OCI-M2 (cell line): ENCODE data around the gene MBOAT7.
A peak's percentile ranks its signal among the peaks of the same experiment; 100 is the strongest.

Experiments
- DNase-seq: peaks from one replicate; lab custom pipeline; 2025; ENCODE audit not compliant: unreplicated experiment; lab: John Stamatoyannopoulos, UW

Gene MBOAT7

GRCh38 chr19:54147676-54148075 is 41.7 kb downstream of the MBOAT7 start:
- no peak for DNase-seq

- DNase-seq = no peak
These were observed 43.7 kb downstream of the MBOAT7 start for GRCh38 chr19:54145541-54146158.

GRCh38 chr19:54142166-54142780 is 47.1 kb downstream of the MBOAT7 start:
- no peak for DNase-seq

- no peak for DNase-seq
These were observed 48.0 kb downstream of the MBOAT7 start for GRCh38 chr19:54141356-54141755.

GRCh38 chr19:54138489-54139256 is 50.7 kb downstream of the MBOAT7 start:
- no peak for DNase-seq

GRCh38 chr19:54137699-54138488 is 51.5 kb downstream of the MBOAT7 start, which contains the start of gene CNOT3:
TSS of gene CNOT3 (plus strand) at chr19:54137762. CDS start at chr19:54142979, 5,217 bp downstream.
- no peak for DNase-seq

- peak; percentile 99 for DNase-seq
These were observed 52.3 kb downstream of the MBOAT7 start for GRCh38 chr19:54136864-54137698.

- no peak for DNase-seq
These were observed 53.1 kb downstream of the MBOAT7 start for GRCh38 chr19:54136086-54136863.

GRCh38 chr19:54133957-54134590 is 55.3 kb downstream of the MBOAT7 start:
- DNase-seq = no peak

GRCh38 chr19:54133312-54133956 is 55.9 kb downstream of the MBOAT7 start:
- DNase-seq = no peak

- no peak for DNase-seq
These were observed 59.8 kb downstream of the MBOAT7 start for GRCh38 chr19:54129617-54129996.

GRCh38 chr19:54128796-54129616 is 60.4 kb downstream of the MBOAT7 start:
- no peak for DNase-seq

GRCh38 chr19:54128441-54128725 is 61.0 kb downstream of the MBOAT7 start:
- no peak for DNase-seq

- no peak for DNase-seq
These were observed 61.5 kb downstream of the MBOAT7 start for GRCh38 chr19:54127688-54128440.

GRCh38 chr19:54125713-54126112 is 63.7 kb downstream of the MBOAT7 start:
- DNase-seq = no peak

GRCh38 chr19:54124393-54124792 is 65.0 kb downstream of the MBOAT7 start:
- no peak for DNase-seq

GRCh38 chr19:54123682-54124081 is 65.7 kb downstream of the MBOAT7 start:
- no peak for DNase-seq
